Measurements from ENCODE around the gene TADA3.
"Not testable (repeated sequence)": the region's sequence is repeated elsewhere in the genome, so short reads cannot be mapped to it uniquely, and the experiment has no call there.

The TADA3 gene

DNA sequence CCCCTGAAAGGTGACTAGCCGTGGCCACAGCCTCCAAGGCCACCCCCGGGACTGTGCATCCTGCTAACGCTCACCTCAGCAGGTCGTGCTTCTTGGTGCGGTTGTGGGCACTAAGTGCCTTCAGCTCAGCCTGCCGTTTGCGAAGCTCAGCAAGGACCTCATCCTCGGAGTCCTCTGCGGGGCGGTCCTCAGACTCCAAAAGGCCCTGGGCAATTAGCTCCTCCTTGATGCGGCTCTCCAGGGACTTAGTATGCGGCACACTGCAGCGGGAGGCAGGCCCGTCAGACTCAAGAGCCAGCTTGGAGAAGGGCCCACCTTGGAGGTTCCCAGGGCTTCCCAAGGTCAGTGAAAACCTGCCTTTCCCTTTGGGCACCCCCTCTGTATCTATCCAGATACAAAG, 8.3 kb downstream of the TADA3 start:
- no peak for DNase-seq

DNA sequence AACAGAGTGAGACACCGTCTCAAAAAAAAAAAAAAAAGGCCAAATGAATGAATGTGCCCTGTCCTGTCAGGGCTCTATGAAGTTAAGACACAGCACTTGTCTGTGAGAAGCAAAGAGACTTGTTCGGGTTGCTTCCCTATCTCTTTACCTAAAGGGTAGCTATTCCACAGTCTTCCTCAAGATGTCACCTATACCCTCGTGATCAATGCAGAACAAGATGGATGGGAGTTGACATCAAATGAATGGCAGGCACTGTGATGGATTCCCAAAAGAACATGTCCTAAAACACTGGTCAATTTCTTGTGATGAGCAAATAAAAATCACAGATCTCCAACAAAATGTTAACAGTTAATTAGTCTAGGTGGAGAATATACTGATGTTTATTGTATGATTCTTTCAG, 9.5 kb downstream of the TADA3 start:
- DNase-seq: peak; percentile 20

DNA sequence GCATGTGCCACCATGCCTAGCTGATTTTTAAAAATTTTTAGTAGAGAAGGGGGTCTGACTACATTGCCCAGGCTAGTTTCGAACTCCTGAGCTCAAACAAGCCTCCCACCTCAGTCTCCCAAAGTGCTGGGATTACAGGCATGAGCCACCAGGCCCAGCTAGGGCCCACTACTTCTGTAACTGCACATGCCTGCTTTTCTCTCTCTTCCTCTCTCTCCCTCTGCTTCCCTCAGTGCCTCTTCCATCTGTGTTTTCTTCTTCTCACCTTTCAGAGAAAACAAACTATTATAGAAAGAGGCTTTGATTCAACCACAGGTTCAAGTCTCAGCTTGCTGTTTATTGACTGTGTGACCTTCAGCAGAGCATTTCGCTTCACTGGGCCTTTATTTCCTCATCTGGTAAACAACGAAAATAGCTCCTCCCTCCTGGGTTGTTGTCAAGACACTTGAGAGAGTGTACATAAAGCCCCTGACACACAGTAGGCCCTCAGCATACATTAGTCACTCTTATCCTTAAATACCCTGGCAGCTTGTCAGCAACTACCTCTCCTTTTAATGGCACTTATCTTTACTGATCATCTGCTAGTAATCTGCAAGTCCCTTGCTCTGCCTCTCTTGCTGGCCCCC, 10.2 kb downstream of the TADA3 start:
- no peak for DNase-seq

- no peak for DNase-seq
These were observed 10.7 kb downstream of the TADA3 start for GRCh38 chr3:9781551-9781950.

DNA sequence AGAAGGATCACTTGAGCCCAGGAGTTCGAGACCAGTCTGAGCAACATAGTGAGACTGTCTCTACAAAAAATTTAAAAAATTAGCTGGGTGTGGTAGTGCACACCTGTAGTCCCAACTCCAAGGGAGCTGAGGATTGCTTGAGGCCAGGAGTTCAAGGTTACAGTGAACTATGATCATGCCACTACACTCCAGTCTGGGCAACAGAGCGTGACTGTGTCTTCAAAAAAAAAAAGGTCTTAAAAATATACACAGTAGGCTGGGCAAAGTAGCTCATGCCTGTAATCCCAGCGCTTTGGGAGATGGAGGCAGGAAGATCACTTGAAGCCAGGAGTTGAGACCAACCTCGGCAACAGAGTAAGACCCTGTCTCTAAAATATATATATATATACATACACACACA, 11.4 kb downstream of the TADA3 start:
- no peak for DNase-seq

DNA sequence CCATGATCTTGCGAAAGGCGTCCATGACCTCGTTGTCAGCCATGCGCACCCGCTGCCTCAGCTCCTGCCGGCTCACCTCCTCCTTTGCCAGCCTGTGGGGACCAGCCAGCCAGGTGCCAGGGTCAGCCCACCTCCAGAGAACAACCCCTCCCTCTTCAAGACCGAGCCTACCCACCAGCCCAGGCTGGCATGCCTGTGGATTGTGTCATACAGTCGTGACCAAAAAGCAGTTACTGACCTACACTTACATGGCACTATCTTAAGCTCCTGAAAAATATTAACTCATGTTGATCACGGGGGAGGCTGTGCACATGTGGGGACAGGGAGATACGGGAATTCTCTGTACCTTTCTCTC, 11.8 kb downstream of the TADA3 start:
- no peak for DNase-seq

- DNase-seq: no peak
These were observed 12.4 kb downstream of the TADA3 start for GRCh38 chr3:9779721-9780457.

GRCh38 chr3:9779075-9779593, 13.1 kb downstream of the TADA3 start:
- no peak for DNase-seq

DNA sequence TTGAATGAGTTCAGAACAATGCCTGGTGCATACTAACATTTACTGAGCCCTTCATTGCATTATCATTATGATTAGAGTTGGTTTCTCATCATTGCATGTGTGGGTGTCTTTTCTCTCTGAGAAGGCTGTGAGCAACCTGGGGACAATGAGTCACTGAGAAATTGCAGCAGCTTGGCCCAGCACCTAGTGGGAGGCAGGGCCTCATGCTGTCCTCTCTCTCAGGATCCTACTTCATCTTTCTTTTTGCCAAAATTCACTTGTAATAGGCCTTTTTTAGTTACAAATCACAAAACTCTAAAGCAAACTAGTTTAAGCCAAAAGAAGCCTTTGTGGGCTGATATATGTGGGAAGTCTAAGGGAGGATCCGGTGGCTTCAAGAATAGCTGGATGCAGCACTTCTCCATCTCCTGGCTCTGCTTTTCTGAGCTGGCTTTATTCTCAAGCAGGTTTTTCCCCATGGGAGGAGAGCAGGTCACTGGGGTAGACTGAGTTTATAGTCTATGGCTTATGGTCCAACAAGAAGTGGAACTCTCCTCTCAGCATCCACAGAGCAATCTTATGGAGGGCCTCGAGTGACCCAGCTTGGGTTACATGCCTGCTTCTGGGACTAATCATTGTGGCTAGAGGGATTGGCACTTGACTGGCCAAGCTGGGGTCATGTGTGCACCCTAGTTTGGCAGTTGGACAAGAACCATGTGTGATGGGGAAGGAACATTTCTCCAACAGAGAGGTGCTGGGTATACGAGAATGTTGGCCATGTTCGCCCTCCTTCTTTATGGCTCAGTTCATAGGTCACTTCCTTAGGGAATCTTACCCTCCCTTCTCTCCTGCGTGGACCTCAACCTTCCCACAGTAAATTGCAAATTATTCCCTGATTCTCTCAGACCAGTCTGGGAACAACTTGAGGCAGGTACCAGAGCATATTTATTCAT, 13.9 kb downstream of the TADA3 start:
- DNase-seq: no peak

GRCh38 chr3:9777694-9778021, 14.6 kb downstream of the TADA3 start:
- DNase-seq: no peak

GRCh38 chr3:9776896-9777693, 15.2 kb downstream of the TADA3 start:
- DNase-seq: no peak

DNA sequence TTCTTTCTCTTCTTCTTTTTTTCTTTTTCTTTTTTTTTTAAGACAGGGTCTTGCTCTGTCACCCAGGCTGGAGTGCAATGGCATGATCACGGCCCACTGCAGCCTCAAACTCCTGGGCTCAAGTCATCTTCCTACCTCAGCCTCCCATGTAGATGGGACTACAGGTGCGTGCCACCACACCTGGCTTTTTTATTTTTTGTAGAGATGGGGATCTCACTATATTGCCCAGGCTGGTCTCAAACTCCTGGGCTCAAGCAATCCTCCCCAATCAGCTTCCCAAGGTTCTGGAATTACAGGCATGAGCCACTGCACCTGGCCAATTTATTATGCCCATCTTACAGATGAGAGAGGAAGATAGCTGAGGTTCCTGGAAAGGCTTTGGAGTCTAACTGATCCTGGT, 21.3 kb downstream of the TADA3 start:
- DNase-seq: not testable (repeated sequence)

- DNase-seq: no peak
These were observed 21.9 kb downstream of the TADA3 start for GRCh38 chr3:9770276-9770812.

- peak; percentile 46 for DNase-seq
These were observed 22.6 kb downstream of the TADA3 start, which contains the start of gene CAMK1 for GRCh38 chr3:9769426-9770275. TSS of gene CAMK1 (minus strand) at chr3:9769947. CDS start at chr3:9767749, 2,198 bp downstream.

GRCh38 chr3:9769012-9769411, 23.3 kb downstream of the TADA3 start:
- no peak for DNase-seq

DNA sequence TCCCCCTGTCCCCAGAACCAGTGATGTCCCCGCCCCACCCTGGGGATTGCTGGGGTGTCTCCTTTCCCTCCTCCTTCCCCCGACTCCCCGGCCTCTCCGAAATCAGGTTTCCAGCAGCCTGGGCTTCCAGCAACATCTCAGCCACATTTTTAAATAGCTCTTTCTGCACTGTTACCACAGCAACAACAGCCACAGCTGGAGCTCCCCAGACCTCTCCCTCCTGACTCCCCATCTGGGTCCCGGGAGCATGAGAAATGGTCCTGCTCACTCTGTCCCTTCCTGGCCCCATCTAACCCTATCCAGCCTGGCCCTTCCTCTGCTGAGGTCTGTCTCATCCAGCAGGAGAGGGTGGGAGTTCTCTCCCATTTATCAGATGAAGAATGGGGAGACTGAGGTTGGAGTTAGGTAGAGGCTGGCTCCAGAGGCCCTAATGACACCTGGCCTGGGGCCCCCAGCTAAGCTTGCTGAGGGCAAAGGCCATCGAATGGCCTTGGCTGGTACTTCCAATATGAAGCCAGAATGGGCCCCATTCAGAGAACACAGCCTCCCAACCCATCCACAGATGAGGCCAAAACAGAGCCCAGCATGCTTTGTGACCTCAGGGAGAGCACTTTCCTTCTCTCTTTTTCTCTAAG, 24.0 kb downstream of the TADA3 start:
- no peak for DNase-seq

DNA sequence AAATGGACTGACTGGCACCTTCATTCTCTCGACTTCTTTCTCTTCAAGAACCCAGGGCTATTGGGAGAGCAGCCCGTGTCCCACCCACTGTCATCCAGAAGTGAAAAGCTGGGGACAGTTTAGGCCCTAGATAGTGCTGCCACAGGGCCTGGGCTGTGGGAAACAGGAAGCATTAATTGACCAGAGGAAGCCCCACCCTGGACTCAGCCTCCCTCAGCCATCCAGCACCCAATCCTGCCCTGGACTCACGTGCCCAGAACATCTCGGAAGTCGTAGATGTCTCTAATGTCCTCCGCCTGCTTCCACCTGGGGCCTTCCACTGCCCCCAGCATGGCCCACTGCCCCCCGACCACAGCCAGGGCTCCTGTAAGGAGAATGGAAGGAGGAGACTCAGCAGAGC, 24.9 kb downstream of the TADA3 start:
- DNase-seq: no peak

DNA sequence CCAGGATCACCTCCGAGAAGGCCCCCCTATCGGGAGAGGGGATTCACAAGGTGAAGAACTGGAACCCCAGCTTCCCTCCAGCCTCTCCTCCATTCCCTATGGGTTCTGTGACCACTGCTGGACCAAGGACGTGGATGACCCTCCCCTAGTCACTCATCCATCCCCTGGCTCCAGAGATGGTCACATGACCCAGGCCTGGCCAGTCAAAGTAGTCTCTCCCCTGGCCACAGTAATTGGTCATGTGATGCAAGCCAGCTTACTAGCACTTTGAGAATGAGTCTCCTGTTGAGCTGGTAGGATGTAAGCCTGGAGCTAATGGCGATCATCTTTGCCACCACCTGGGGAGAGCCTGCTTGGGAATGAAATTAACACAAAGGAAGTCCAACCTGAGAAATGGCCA, 26.4 kb downstream of the TADA3 start:
- no peak for DNase-seq

GRCh38 chr3:9762871-9763270, 29.4 kb downstream of the TADA3 start:
- DNase-seq: no peak

DNA sequence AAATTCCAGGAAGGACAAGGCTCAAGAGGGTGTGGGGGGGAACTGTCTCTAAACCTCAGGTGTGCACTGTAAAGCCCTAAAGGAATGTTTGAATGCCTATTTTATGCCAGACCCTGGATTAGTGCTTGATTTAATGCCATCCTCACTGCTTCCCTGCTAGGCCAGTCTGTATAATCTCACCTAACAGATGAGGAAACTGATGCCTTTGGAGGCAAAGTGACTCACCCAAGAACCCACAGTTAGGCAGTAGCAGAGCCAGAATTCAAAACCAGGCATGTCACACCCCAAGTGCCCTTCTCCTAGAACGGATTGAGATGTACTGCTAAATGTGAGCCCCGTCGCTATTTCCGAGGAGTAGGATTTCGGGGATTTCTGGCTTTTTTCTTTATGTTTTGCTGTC, 30.4 kb downstream of the TADA3 start:
- DNase-seq: no peak

Measured in RPMI8226 (cell line).